IPS DF 6.9 (cell line): Measurements from ENCODE around the gene CYTL1.

Experiments used
- DNase-seq: peaks from one replicate; pipeline ENCODE4 v3.0.0-alpha.2; 2013; ENCODE audit warnings: low read depth, low spot score
- H3K27ac ChIP-seq: one replicate; pipeline ENCODE4 v1.5.1; 2013; ENCODE audit warnings: low read length, control low read depth
- H3K27me3 ChIP-seq: 2 replicates; pipeline ENCODE4 v1.6.1; 2013; ENCODE audit warnings: mild to moderate bottlenecking, low read length; ENCODE audit not compliant: control insufficient read depth, insufficient read depth
- H3K36me3 ChIP-seq: 2 replicates; pipeline ENCODE4 v1.6.1; 2013; ENCODE audit warnings: low read length; ENCODE audit not compliant: control insufficient read depth, insufficient read depth
- H3K4me1 ChIP-seq: 2 replicates; pipeline ENCODE4 v1.6.1; 2013; ENCODE audit warnings: low read length; ENCODE audit not compliant: control insufficient read depth, insufficient read depth
- H3K4me3 ChIP-seq: 2 replicates; pipeline ENCODE4 v1.5.1; 2013; ENCODE audit warnings: mild to moderate bottlenecking, low read length
- H3K9me3 ChIP-seq: 2 replicates; pipeline ENCODE4 v1.6.1; 2013; ENCODE audit warnings: low read length, inconsistent platforms; ENCODE audit not compliant: control insufficient read depth, insufficient read depth
- WGBS: extraction: QIAGEN DNeasy Blood & Tissue Kit; methylation state at CpG from one replicate; pipeline ENCODE4 v1.1.7; 2013; ENCODE audit warnings: mixed read lengths, missing lambda C conversion rate; ENCODE audit not compliant: insufficient read length, insufficient coverage; 5-methylcytosine and 5-hydroxymethylcytosine counted together

CYTL1 gene

DNA sequence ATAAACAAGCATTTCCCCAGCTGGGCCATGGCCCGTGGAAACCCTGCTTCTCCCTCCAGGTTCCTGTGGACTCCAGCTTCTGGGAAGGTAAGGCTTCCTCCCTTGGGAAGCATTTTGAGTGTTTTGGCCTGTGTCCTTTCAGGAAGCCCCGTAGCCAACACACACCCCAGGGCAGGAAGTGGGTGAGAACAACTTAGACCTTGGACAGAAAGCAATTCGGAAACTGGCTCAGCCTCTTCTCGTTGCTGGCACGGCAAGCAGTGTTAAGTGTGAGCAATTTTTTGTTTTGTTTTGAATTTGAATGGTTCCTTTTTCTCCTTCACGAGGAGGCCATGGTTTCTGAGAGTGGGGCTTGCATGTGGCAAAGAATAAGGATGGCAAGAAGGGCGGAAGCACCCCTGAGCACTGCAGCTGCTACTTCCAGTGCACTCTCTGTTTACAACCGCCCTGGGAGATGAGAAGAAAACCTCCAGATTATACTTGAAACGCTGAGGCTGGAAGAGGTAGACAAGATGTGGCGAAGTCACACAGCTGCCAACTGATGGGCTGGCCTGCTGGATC is 14.1 kb upstream of the CYTL1 start:
- DNase-seq: no peak

DNA sequence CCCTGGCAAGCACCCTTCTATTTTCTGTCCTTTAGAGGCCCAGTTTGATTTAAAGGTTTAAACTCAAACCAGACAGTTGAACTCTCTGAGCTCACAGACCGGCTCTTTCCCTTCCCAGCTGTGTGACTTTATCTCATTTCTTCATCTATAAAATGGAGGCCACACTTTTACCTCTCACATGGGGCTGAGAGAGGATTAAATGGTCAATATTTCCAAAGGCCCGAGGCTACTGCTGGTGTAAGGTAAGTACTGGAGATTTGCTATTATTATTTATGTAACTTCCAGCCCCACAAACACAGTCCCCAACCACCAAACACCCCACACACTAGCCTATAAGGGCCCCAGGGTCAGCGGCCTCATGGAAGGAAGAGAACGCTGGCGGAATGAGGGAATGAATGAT is 13.6 kb upstream of the CYTL1 start:
- Histone ChIP-seq H3K27ac (no peak overlapping the region), H3K4me3 (no peak overlapping the region), H3K9me3 (no peaks in the 10 kb centered on the region), H3K27me3 (no peaks in the 10 kb centered on the region), H3K36me3 (no peaks in the 10 kb centered on the region), H3K4me1 (no peaks in the 10 kb centered on the region)
- DNase-seq: no peak
- no CpG with 5 or more reads among the region's 5 CpGs for WGBS

More for the DNA sequence above, 14.1 kb upstream of the CYTL1 start:
- Histone ChIP-seq H3K9me3 (no peaks in the 10 kb centered on the region), H3K27me3 (no peaks in the 10 kb centered on the region), H3K4me1 (no peaks in the 10 kb centered on the region), H3K36me3 (no peaks in the 10 kb centered on the region), H3K27ac (no peak overlapping the region), H3K4me3 (no peak overlapping the region)
- no CpG with 5 or more reads among the region's 10 CpGs for WGBS

DNA sequence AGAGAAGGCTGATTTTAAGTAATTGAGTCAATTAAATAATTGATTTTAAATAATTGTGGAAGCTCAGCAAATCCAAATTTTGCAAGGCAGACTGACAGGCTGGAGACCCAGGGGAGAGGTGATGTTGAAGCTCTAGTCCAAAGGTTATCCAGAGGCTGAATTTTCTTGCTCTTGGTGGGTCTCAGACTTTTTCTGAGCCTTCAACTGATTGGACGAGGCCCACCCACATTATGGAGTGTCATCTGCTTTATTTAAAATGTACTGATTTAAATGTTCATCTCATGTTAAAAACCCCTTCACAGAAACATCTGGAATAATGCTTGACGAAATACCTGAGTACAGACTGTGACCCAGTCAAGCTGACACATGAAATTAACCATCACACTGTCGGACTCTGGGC is 11.7 kb upstream of the CYTL1 start:
- H3K9me3 ChIP-seq: no peaks in the 10 kb centered on the region
- DNase-seq: no peak
- H3K36me3 ChIP-seq: no peaks in the 10 kb centered on the region
- no peak overlapping the region for H3K27ac ChIP-seq
- no peaks in the 10 kb centered on the region for H3K27me3 ChIP-seq
- H3K4me3 ChIP-seq: no peak overlapping the region
- no peaks in the 10 kb centered on the region for H3K4me1 ChIP-seq
- WGBS: no CpG with 5 or more reads among the region's 3 CpGs

DNA sequence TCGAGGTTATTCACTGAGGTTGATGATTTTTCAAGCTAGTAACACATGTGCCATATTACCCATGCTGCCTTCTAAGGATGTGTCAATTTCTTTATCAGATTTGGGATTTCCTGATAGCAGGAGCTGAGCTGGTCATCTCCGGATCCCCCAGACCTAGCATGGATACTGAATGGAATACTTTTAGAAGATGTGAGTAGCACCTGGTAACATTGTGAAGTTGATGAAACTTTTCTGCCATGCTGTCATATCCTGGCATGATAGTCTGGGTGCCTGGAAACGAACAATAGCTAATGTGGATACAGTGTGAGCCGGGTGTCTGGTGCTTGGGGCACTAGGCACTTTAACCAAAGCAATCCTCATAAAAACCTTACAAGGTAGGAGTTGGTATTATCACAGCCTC is 11.0 kb upstream of the CYTL1 start:
- Histone ChIP-seq H3K36me3 (no peaks in the 10 kb centered on the region), H3K4me3 (no peak overlapping the region), H3K27me3 (no peaks in the 10 kb centered on the region), H3K4me1 (no peaks in the 10 kb centered on the region), H3K9me3 (no peaks in the 10 kb centered on the region), H3K27ac (no peak overlapping the region)
- WGBS: no CpG with 5 or more reads among the region's 4 CpGs
- DNase-seq: no peak

DNA sequence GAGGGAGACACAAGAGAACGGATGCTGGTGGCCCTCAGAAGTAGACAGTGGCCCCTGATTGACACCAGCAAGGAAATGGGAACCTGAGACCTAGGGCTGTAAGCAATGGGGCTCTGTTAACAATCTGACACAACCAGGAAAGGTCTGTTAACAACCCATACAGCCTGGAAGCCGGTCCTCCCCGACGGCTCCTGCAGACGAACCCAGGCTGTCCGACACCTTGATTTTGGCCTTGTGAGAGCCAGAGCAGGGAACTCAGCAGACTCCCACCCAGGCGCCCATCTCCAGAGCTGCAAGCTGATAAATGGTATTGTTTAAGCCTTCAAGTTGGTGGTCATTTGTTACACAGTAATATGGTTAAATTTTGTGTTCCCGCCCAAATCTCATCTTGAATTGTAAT is 10.2 kb upstream of the CYTL1 start:
- Histone ChIP-seq H3K36me3 (no peaks in the 10 kb centered on the region), H3K27ac (no peak overlapping the region), H3K27me3 (no peaks in the 10 kb centered on the region), H3K4me3 (no peak overlapping the region), H3K9me3 (no peaks in the 10 kb centered on the region), H3K4me1 (no peaks in the 10 kb centered on the region)
- WGBS: no CpG with 5 or more reads among the region's 8 CpGs
- DNase-seq: no peak

DNA sequence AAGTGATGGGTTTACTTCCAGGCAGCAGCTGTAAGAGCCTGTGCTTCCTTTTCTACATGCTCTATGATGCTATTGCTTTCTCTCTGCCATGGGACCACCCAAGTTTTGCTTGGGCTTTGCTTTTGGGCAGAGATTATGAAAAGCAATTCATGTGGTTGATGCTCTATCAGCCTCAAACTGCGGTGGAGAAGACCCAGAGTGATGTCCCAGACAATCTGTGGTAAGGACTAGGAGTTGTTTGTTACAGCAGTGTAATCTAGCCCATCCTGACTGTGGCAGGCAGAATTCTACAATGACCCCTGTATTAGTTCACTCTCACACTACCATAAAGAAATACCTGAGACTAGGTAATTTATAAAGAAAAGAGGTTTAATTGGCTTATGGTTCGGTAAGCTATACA is 9.2 kb upstream of the CYTL1 start:
- no peaks in the 10 kb centered on the region for H3K36me3 ChIP-seq
- no peak for DNase-seq
- no peak overlapping the region for H3K4me3 ChIP-seq
- WGBS: no CpG with 5 or more reads among the region's 2 CpGs
- H3K27ac ChIP-seq: no peak overlapping the region
- no peaks in the 10 kb centered on the region for H3K9me3 ChIP-seq
- no peaks in the 10 kb centered on the region for H3K4me1 ChIP-seq
- no peaks in the 10 kb centered on the region for H3K27me3 ChIP-seq

DNA sequence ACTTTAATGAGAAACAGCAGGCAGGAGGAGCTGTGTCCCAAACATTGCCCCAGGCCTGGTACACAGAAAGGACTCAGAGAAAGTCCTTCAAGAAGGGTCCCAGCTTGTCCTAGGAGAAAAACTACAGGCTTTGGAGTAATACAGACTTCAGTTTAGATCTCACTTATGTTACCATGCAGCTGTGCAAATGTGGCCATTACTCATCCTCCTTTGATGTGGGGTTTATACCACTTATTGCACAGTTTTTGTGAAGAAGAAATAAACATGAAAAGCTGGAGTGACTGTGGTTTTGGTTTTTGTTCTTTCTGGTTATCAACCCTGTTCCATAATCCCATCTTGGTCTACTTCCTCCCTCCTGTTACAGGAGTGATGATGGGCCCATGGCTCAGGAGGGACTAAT is 8.1 kb upstream of the CYTL1 start:
- no peaks in the 10 kb centered on the region for H3K36me3 ChIP-seq
- DNase-seq: no peak
- no peaks in the 10 kb centered on the region for H3K27me3 ChIP-seq
- no peaks in the 10 kb centered on the region for H3K9me3 ChIP-seq
- H3K27ac ChIP-seq: no peak overlapping the region
- no peak overlapping the region for H3K4me3 ChIP-seq
- H3K4me1 ChIP-seq: no peaks in the 10 kb centered on the region

DNA sequence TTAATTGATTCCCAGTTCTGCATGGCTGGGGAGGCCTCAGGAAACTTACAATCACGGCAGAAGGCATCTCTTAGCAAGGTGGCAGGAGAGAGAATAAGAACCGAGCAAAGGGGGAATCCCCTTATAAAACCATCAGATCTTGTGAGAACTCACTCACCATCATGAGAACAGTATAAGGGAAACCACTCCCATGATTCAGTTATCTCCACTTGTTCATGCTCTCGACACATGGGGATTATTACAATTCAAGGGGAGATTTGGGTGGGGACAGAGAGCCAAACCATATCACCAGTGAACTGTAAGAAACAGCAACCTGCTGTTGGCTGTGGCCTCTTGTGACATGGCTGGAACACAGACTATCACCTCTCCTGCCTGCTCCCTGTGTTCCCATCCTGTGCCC is 7.1 kb upstream of the CYTL1 start:
- DNase-seq: no peak
- Histone ChIP-seq H3K27me3 (no peaks in the 10 kb centered on the region), H3K4me3 (no peak overlapping the region), H3K36me3 (no peaks in the 10 kb centered on the region), H3K27ac (no peak overlapping the region), H3K9me3 (no peaks in the 10 kb centered on the region), H3K4me1 (no peaks in the 10 kb centered on the region)
- no CpG with 5 or more reads among the region's 3 CpGs for WGBS

DNA sequence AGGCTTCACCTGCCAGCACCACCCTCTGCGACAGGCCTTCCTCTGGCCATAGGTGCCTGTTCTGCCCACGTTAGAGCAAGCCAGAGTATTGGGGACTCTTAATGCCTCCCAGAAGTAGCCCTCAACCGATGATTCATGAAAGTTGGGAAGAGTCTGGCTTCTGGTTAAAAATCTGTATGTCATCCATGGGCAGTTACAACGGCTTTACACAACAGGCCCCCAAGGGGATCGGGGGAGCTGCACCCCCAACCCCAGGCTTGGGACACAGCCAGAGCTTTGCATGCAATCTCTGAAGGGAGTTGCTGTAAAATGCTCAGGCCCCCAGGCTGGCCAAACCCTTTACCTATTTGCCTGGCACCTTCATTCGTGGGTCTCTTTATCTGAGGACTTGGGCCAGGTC is 5.4 kb upstream of the CYTL1 start:
- WGBS: no CpG with 5 or more reads among the region's 6 CpGs
- no peak for DNase-seq
- H3K9me3 ChIP-seq: no peaks in the 10 kb centered on the region

DNA sequence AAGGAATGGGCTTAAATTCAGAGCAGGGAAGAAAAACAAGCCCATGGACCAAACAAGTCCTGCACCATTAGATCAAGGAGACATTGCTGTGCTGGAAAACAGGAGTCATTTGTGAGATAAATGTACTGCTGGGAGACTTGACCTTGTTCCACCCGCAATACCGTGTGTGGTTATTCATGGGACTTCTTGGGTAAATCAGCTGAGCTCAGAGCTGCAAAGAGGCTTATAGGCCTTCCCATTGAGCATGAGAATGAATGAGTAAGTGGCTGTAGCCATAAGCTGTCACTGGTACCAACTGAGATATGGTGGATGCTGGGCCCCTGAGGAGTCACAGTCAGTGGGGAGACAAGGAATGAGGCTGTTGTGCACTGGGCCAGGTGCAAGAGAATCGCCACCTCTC is 2.3 kb upstream of the CYTL1 start:
- H3K36me3 ChIP-seq: no peaks in the 10 kb centered on the region; the same call in 1 of the 2 replicates
- DNase-seq: no peak
- no peaks in the 10 kb centered on the region for H3K9me3 ChIP-seq
- peaks cover 2% of the 10 kb centered on the region; the same call in 1 of the 2 replicates for H3K4me1 ChIP-seq
- no peak overlapping the region for H3K4me3 ChIP-seq
- H3K27me3 ChIP-seq: no peaks in the 10 kb centered on the region
- no peak overlapping the region for H3K27ac ChIP-seq
- WGBS: no CpG with 5 or more reads among the region's 3 CpGs

More for the DNA sequence above, 5.4 kb upstream of the CYTL1 start:
- Histone ChIP-seq H3K27ac (no peak overlapping the region), H3K36me3 (no peaks in the 10 kb centered on the region), H3K4me3 (no peak overlapping the region), H3K27me3 (no peaks in the 10 kb centered on the region), H3K4me1 (peaks cover 1% of the 10 kb centered on the region; the same call in 1 of the 2 replicates)

DNA sequence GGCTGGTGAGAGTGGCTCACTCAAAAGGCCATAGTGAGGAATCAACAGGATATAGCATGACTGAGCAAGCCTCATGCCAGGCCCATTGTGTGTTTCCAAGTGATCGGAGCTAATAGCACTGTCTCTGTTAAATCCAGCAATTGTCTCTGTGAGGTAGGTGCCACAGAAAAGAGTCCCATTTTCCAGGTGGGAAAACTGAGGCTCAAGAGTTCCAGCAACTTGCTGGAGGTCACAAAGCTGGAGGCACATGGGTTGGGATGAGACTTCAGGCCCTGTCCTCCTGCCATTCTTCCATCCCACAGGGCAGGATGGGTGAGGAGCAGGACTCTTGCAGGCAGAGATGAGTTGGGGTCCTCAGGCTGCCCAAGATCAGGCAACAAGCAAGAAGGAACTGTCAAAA is 1.1 kb upstream of the CYTL1 start:
- no peak for DNase-seq
- Histone ChIP-seq H3K4me3 (no peak overlapping the region), H3K36me3 (no peaks in the 10 kb centered on the region; the same call in 1 of the 2 replicates), H3K4me1 (peaks cover 2% of the 10 kb centered on the region; the same call in 1 of the 2 replicates), H3K27me3 (no peaks in the 10 kb centered on the region), H3K27ac (no peak overlapping the region), H3K9me3 (no peaks in the 10 kb centered on the region)
- no CpG with 5 or more reads among the region's 1 CpG for WGBS
